PC-3 (cell line): ENCODE results near the gene STING1. TPM values are rescaled to one million over a fixed set of nuclear protein-coding genes. Genes with fewer than 3 reads are reported as not detected.

Source experiments
- ATAC-seq: fragments of 200-7000 bp; cut with Tn5 transposase; 2 replicates; pipeline ENCODE4 v1.9.1; 2020; ENCODE audit warnings: mild to moderate bottlenecking, moderate library complexity
- BruUV-seq: library from RNA; stranded (reverse); fragments of 400-500 nt; replicated peaks from 2 replicates; lab custom pipeline; 2021; lab: Mats Ljungman, UMichigan
- CTCF ChIA-PET: fragments of 300-600 bp; sonication (Branson Sonifier 250); formaldehyde crosslinking; loops from one replicate; lab custom pipeline; 2022; ENCODE audit warnings: antibody characterized with exemption; lab: Charles Lee
- POLR2A ChIA-PET: fragments of 300-600 bp; sonication (Branson Sonifier 250); formaldehyde crosslinking; loops from one replicate; lab custom pipeline; 2022; ENCODE audit warnings: antibody characterized with exemption; ENCODE audit not compliant: unreplicated experiment; lab: Charles Lee
- DNase-seq: peaks from one replicate; pipeline ENCODE4 v3.0.0-alpha.2; 2015
- H2AFZ ChIP-seq: fragments of 300-600 bp; sonication (generic); 2 replicates; pipeline ENCODE4 v1.6.0; 2016; ENCODE audit warnings: antibody characterized with exemption, low read length
- H3F3A ChIP-seq: fragments of 300-600 bp; sonication (generic); one replicate; pipeline ENCODE4 v1.6.0; 2017; ENCODE audit warnings: antibody characterized with exemption, low read length, control low read depth, mild to moderate bottlenecking; ENCODE audit not compliant: unreplicated experiment
- H3K27ac ChIP-seq: fragments of 300-600 bp; sonication (generic); 2 replicates; pipeline ENCODE4 v1.5.1; 2016; ENCODE audit warnings: mild to moderate bottlenecking, low read length
- H3K27me3 ChIP-seq: fragments of 300-600 bp; sonication (generic); 2 replicates; pipeline ENCODE4 v1.6.1; 2016; ENCODE audit warnings: low read length, mixed read lengths
- H3K36me3 ChIP-seq: fragments of 300-600 bp; sonication (generic); 2 replicates; pipeline ENCODE4 v1.6.1; 2016; ENCODE audit warnings: low read depth, mixed run types, low read length, mixed read lengths
- H3K4me1 ChIP-seq: fragments of 300-600 bp; sonication (generic); 2 replicates; pipeline ENCODE4 v1.5.1; 2016; ENCODE audit warnings: low read length; ENCODE audit not compliant: insufficient read depth
- H3K4me2 ChIP-seq: fragments of 300-600 bp; sonication (generic); 2 replicates; pipeline ENCODE4 v1.6.0; 2016; ENCODE audit warnings: low read length
- H3K4me3 ChIP-seq: fragments of 300-600 bp; sonication (generic); 2 replicates; pipeline ENCODE4 v1.5.1; 2016; ENCODE audit warnings: mild to moderate bottlenecking, low read length, mixed read lengths
- H3K79me2 ChIP-seq: fragments of 300-600 bp; sonication (generic); 2 replicates; pipeline ENCODE4 v1.6.1; 2017; ENCODE audit warnings: low read length, mixed read lengths
- H3K9ac ChIP-seq: fragments of 300-600 bp; sonication (generic); 2 replicates; pipeline ENCODE4 v1.6.0; 2016; ENCODE audit warnings: mild to moderate bottlenecking, low read length
- H3K9me2 ChIP-seq: fragments of 300-600 bp; sonication (generic); replicated peaks from 2 replicates; pipeline ENCODE4 v1.6.1; 2016; ENCODE audit warnings: mixed run types, low read length, mixed read lengths
- H3K9me3 ChIP-seq: fragments of 300-600 bp; sonication (generic); 2 replicates; pipeline ENCODE4 v1.6.1; 2016; ENCODE audit warnings: low read length, mixed read lengths
- H4K20me1 ChIP-seq: fragments of 300-600 bp; sonication (generic); 2 replicates; pipeline ENCODE4 v1.6.1; 2016; ENCODE audit warnings: low read length, mixed read lengths
- EZH2 ChIP-seq: fragments of 300-600 bp; sonication (generic); IDR thresholded peaks from one replicate; pipeline ENCODE4 v1.6.1; 2017; ENCODE audit warnings: antibody characterized with exemption, mild to moderate bottlenecking, low read length; ENCODE audit not compliant: unreplicated experiment
- EZH2phosphoT487 ChIP-seq: fragments of 300-600 bp; sonication (generic); IDR thresholded peaks from 2 replicates; pipeline ENCODE4 v1.6.1; 2018; ENCODE audit warnings: mild to moderate bottlenecking, antibody characterized with exemption, low read length, borderline replicate concordance
- intact Hi-C: fragments of 100-400 bp; cut with micrococcal nuclease; formaldehyde crosslinking; loops from 2 replicates; pipeline ENCODE4 v1.9.0; 2023
- total RNA-seq: library from RNA; depleted of rRNA; stranded (reverse); fragments of >200 nt; gene quantifications from 2 replicates; pipeline ENCODE4 v1.2.3, GENCODE V29; 2014
- TF ChIP-seq, protein P1 (sequence below): fragments of 300-600 bp; sonication (generic); conservative IDR thresholded peaks from 2 replicates; pipeline ENCODE4 v1.5.1; 2017; ENCODE audit warnings: antibody characterized with exemption, low read depth, mild to moderate bottlenecking, low read length

Gene STING1
- total RNA-seq, 1 experiment from 2014 or later = 12.6 TPM

GRCh38 chr5:139454568-139455290 is 27.8 kb downstream of the STING1 start:
- H3K9me3 ChIP-seq = no peaks in the 10 kb centered on the region
- CTCF ChIA-PET = no interaction called here

DNA sequence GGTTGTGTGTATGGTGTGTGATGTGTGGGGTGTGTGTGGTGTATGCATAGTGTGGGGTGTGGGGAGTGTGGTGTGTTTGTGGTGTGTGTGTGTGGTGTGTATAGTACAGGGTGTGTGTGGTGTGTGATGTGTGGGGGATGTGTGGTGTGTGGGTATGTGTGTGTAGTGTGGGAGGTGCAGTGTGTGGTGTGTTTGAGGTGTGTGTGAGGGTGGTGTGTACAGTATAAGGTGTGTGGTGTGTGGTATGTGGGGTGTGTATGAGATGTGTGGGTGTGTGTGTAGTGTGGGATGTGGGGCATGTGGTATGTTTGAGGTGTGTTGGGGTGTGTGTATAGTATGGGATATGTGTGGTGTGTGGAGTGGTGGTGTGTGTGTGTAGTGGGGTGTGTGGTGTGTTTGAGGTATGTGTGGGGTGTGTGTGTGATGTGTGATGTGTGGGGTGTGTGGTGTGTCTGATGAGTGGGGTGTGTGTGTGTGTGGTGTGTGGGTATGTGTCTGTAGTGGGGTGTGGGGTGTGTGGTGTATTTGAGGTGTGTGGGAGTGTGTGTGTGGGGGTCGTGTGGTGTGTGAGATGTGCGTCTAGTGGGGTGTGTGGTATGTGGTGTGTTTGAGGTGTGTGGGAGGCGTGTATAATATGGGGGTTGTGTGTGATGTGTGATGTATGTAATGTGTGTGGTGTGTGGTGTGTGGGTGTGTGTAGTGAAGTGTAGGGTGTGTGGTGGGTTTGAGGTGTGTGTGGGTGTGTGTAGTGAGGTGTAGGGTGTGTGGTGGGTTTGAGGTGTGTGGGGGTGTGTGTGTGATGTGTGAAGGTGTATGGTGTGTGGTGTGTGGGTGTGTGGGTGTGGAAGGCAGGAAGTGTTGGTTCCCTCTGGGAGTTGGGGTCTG is 28.6 kb downstream of the STING1 start:
- ChIA-PET CTCF (no interaction called here), POLR2A (no interaction called here)
- ATAC-seq = no peak
- Histone ChIP-seq H3F3A (no peaks in the 10 kb centered on the region), H3K36me3 (no peaks in the 10 kb centered on the region), H3K27ac (no peak overlapping the region), H2AFZ (no peak overlapping the region), H3K9me3 (no peaks in the 10 kb centered on the region), H3K4me3 (no peak overlapping the region), H3K4me1 (peaks cover under 1% of the 10 kb centered on the region; the same call in 1 of the 2 replicates), H4K20me1 (no peaks in the 10 kb centered on the region), H3K27me3 (no peaks in the 10 kb centered on the region), H3K4me2 (no peak overlapping the region), H3K9ac (no peak overlapping the region), H3K9me2 (no peaks in the 10 kb centered on the region), H3K79me2 (no peaks in the 10 kb centered on the region)
- TF ChIP-seq EZH2 = no peak
- TF ChIP-seq EZH2phosphoT487 = no peak
- TF ChIP-seq, protein P1, sequence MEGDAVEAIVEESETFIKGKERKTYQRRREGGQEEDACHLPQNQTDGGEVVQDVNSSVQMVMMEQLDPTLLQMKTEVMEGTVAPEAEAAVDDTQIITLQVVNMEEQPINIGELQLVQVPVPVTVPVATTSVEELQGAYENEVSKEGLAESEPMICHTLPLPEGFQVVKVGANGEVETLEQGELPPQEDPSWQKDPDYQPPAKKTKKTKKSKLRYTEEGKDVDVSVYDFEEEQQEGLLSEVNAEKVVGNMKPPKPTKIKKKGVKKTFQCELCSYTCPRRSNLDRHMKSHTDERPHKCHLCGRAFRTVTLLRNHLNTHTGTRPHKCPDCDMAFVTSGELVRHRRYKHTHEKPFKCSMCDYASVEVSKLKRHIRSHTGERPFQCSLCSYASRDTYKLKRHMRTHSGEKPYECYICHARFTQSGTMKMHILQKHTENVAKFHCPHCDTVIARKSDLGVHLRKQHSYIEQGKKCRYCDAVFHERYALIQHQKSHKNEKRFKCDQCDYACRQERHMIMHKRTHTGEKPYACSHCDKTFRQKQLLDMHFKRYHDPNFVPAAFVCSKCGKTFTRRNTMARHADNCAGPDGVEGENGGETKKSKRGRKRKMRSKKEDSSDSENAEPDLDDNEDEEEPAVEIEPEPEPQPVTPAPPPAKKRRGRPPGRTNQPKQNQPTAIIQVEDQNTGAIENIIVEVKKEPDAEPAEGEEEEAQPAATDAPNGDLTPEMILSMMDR = no peak
- no peak for DNase-seq
- no TSS peak for BruUV-seq
- intact Hi-C loops = no loop called here

More at GRCh38 chr5:139454568-139455290, 27.8 kb downstream of the STING1 start:
- Histone ChIP-seq H3K27ac (no peak overlapping the region), H3F3A (no peaks in the 10 kb centered on the region), H3K79me2 (no peaks in the 10 kb centered on the region), H3K4me1 (peaks cover 6% of the 10 kb centered on the region; the same call in 1 of the 2 replicates), H2AFZ (no peak overlapping the region), H3K9me2 (no peaks in the 10 kb centered on the region), H3K36me3 (no peaks in the 10 kb centered on the region), H3K4me3 (no peak overlapping the region), H3K27me3 (no peaks in the 10 kb centered on the region), H3K4me2 (no peak overlapping the region), H3K9ac (no peak overlapping the region), H4K20me1 (no peaks in the 10 kb centered on the region)
- BruUV-seq = no TSS peak
- intact Hi-C loops = no loop called here
- TF ChIP-seq EZH2 (no peak), EZH2phosphoT487 (no peak)
- TF ChIP-seq, protein P1 = no peak
- POLR2A ChIA-PET = interaction anchor here (0.6 kb wide), 1 partner anchor 16 kb away, joined by 6 read pairs; the partner anchor contains the start of gene DNAJC18
- DNase-seq (no peak), ATAC-seq (no peak)
